Peyer's patch (tissue), 4 donors: ENCODE data around the gene SLC6A2. TPM values are rescaled to one million over a fixed set of nuclear protein-coding genes. Genes with fewer than 3 reads are reported as not detected.

Experiments
- DNase-seq, 3 donors: peaks; one replicate each; pipeline ENCODE4 v3.0.0-alpha.2; 2017 to 2019
- H3K27ac ChIP-seq, 4 donors: fragments of 200-600 bp; sonication (generic); one replicate each; pipeline ENCODE4 v1.5.1; 2016 to 2019
- H3K27me3 ChIP-seq, 2 donors: fragments of 200-600 bp; sonication (generic); one replicate each; pipeline ENCODE4 v1.5.1; 2019
- H3K36me3 ChIP-seq, 3 donors: fragments of 200-600 bp; sonication (generic); one replicate each; pipeline ENCODE4 v1.5.1; 2016 to 2019
- H3K4me1 ChIP-seq, 4 donors: fragments of 200-600 bp; sonication (generic); one replicate each; pipeline ENCODE4 v1.5.1; 2016 to 2019
- H3K4me3 ChIP-seq, 4 donors: fragments of 200-600 bp; sonication (generic); 1 replicate in 3 of 4; 2 replicates in 1 of 4; pipeline ENCODE4 v1.5.1; 2016 to 2019; ENCODE audit warnings: mild to moderate bottlenecking in 1 of 4
- H3K9me3 ChIP-seq, 4 donors: fragments of 200-600 bp; sonication (generic); one replicate each; pipeline ENCODE4 v1.5.1; 2016 to 2019; ENCODE audit warnings: mild to moderate bottlenecking in 1 of 4
- CTCF ChIP-seq, 6 experiments: fragments of 450-650 bp in 4 of 6; fragments of 200-600 bp in 2 of 6; sonication (generic) in 1 of 6; IDR thresholded peaks; one replicate each; pipeline ENCODE4 v1.5.1; 2017 to 2019; ENCODE audit warnings: antibody characterized with exemption in 6 of 6, mild to moderate bottlenecking in 3 of 6, moderate library complexity in 1 of 6
- POLR2A ChIP-seq, 2 donors: fragments of 450-650 bp; IDR thresholded peaks; one replicate each; pipeline ENCODE4 v1.5.1; 2017; ENCODE audit warnings: antibody characterized with exemption in 2 of 2, mild to moderate bottlenecking in 2 of 2, moderate library complexity in 2 of 2
- total RNA-seq, 4 donors: library from RNA; depleted of rRNA; stranded (reverse); fragments of >200 nt; gene quantifications; one replicate each; pipeline ENCODE4 v1.1.0, GENCODE V29; 2016

Gene SLC6A2
- total RNA-seq, 4 donors from 2014 or later: not detected

GRCh38 chr16:55690841-55691240 is 35.1 kb downstream of the SLC6A2 start:
- Histone ChIP-seq H3K9me3 (no peaks in the 10 kb centered on the region), H3K4me1 (no peaks in the 10 kb centered on the region), H3K36me3 (no peaks in the 10 kb centered on the region), H3K27ac (no peak overlapping the region), H3K27me3 (no peaks in the 10 kb centered on the region), H3K4me3 (no peak overlapping the region)
- no peak for DNase-seq
- TF ChIP-seq CTCF (IDR thresholded peaks at IDR 0.05) (no peak), POLR2A (IDR thresholded peaks at IDR 0.05) (no peak)

- no peaks in the 10 kb centered on the region for H3K36me3 ChIP-seq
- H3K4me1 ChIP-seq: no peaks in the 10 kb centered on the region
- no peak overlapping the region for H3K4me3 ChIP-seq
- H3K27me3 ChIP-seq: no peaks in the 10 kb centered on the region
- TF ChIP-seq CTCF (IDR thresholded peaks at IDR 0.05): no peak
- TF ChIP-seq POLR2A (IDR thresholded peaks at IDR 0.05): no peak
- no peak overlapping the region for H3K27ac ChIP-seq
- DNase-seq: no peak
- no peaks in the 10 kb centered on the region for H3K9me3 ChIP-seq
Measured at GRCh38 chr16:55691771-55692170, 36.0 kb downstream of the SLC6A2 start.

- TF ChIP-seq CTCF (IDR thresholded peaks at IDR 0.05): no peak
- no peak for TF ChIP-seq POLR2A (IDR thresholded peaks at IDR 0.05)
- no peaks in the 10 kb centered on the region for H3K9me3 ChIP-seq
- H3K27ac ChIP-seq: no peak overlapping the region
- DNase-seq: no peak
- H3K4me1 ChIP-seq: no peaks in the 10 kb centered on the region
- H3K27me3 ChIP-seq: no peaks in the 10 kb centered on the region
- no peak overlapping the region for H3K4me3 ChIP-seq
- no peaks in the 10 kb centered on the region for H3K36me3 ChIP-seq
Measured at GRCh38 chr16:55695595-55695994, 39.8 kb downstream of the SLC6A2 start.

- DNase-seq: no peak
- H3K27ac ChIP-seq: no peak overlapping the region
- TF ChIP-seq CTCF (IDR thresholded peaks at IDR 0.05) (no peak), POLR2A (IDR thresholded peaks at IDR 0.05) (no peak)
- H3K9me3 ChIP-seq: no peaks in the 10 kb centered on the region
- H3K27me3 ChIP-seq: no peaks in the 10 kb centered on the region
- no peaks in the 10 kb centered on the region for H3K36me3 ChIP-seq
- H3K4me3 ChIP-seq: no peak overlapping the region
- no peaks in the 10 kb centered on the region for H3K4me1 ChIP-seq
Measured at GRCh38 chr16:55697867-55698266, 42.1 kb downstream of the SLC6A2 start.

GRCh38 chr16:55698331-55698730 is 42.5 kb downstream of the SLC6A2 start:
- TF ChIP-seq POLR2A (IDR thresholded peaks at IDR 0.05) (no peak), CTCF (IDR thresholded peaks at IDR 0.05) (no peak)
- no peak for DNase-seq
- Histone ChIP-seq H3K4me1 (no peaks in the 10 kb centered on the region), H3K27me3 (no peaks in the 10 kb centered on the region), H3K9me3 (no peaks in the 10 kb centered on the region), H3K36me3 (no peaks in the 10 kb centered on the region), H3K27ac (no peak overlapping the region), H3K4me3 (no peak overlapping the region)

- H3K36me3 ChIP-seq: no peaks in the 10 kb centered on the region
- TF ChIP-seq POLR2A (IDR thresholded peaks at IDR 0.05): no peak
- TF ChIP-seq CTCF (IDR thresholded peaks at IDR 0.05): no peak
- DNase-seq: no peak
Measured at GRCh38 chr16:55698946-55699345, 43.2 kb downstream of the SLC6A2 start.

More at GRCh38 chr16:55698946-55699345, 43.2 kb downstream of the SLC6A2 start:
- no peak overlapping the region for H3K4me3 ChIP-seq
- H3K27ac ChIP-seq: no peak overlapping the region
- no peaks in the 10 kb centered on the region for H3K9me3 ChIP-seq
- H3K27me3 ChIP-seq: no peaks in the 10 kb centered on the region
- H3K4me1 ChIP-seq: no peaks in the 10 kb centered on the region
